Measurements from ENCODE around the gene VPS37B.

Gene VPS37B

DNA sequence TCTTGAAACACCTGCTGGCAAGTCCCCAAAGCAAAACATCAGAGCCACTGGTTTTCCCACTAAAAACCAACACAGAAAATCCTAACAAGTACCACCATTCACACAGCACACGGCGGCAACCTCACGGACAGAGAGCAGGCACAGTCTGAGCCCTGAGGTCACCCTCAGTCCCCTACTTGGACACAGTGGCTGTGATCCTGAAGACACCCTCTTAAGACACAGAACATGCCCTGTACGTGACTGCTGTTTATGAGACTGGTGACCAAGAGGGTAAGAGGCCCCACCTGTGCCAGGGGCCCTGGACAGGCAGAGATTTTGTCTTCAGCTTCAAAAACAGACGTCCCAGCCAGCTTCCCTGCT, 31.1 kb downstream of the VPS37B start:
- DNase-seq: no peak

DNA sequence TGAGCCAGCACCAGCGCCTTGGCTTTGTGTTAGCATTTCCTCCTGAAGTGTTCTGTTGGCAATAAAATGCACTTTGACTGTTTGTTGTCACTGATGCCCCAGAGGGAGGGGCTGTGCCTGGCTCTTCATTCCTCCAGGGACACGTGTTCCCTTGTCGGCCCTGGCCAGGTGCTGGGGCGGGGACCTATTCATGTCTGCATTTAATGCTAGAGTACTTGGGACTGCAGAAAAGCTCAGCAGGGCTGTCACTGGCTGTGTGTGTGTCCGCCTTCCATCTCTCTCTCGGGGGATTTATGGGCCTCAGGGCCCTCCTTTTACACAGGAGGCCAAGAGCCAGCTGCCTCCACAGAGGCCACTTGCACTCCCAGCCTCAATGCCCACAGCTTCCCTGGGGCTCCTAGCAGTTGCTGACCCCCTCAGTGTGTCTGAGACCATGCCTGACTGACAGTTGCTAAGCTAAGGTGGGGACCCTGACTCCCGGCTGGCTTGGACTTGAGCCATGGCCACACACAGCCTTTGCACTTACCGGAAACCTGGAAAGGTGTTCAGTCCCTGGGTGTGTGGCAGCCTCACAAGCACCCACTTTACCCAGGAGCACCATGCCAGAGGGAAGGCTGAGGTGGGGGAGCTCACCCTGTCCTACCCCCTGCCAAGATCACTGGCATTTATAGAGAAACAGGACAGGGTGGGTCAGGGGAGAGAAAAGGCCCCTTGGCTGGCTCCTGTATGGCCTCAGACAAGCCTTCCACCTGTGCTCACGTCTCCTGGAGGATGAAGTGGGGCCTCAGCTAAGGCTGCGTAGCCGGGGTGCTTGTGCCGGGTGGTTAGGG, 32.8 kb downstream of the VPS37B start:
- DNase-seq: no peak

DNA sequence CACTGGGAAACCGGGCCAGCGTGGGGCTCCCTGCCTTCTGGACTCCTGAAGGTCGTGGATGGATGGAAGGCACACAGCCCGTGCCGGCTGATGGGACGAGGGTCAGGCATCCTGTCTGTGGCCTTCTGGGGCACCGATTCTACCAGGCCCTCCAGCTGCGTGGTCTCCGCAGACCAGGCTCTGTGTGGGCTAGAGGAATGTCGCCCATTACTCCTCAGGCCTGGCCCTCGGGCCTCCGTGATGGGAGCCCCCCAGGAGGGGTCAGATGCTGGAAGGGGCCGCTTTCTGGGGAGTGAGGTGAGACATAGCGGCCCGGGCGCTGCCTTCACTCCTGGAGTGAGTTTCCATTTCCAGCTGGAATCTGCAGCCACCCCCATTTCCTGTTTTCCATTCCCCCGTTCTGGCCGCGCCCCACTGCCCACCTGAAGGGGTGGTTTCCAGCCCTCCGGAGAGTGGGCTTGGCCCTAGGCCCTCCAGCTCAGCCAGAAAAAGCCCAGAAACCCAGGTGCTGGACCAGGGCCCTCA, 33.8 kb downstream of the VPS37B start:
- no peak for DNase-seq

DNA sequence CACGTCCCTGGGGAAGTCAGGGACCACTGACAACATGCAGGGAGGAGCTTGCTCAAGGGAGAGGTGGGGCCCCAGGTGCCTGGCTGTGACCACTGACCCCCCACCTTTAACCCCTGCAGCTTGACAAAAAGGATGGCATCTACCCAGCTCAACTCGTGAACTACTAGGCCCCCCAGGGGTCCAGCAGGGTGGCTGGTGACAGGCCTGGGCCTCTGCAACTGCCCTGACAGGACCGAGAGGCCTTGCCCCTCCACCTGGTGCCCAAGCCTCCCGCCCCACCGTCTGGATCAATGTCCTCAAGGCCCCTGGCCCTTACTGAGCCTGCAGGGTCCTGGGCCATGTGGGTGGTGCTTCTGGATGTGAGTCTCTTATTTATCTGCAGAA, 34.3 kb downstream of the VPS37B start:
- DNase-seq: no peak

DNA sequence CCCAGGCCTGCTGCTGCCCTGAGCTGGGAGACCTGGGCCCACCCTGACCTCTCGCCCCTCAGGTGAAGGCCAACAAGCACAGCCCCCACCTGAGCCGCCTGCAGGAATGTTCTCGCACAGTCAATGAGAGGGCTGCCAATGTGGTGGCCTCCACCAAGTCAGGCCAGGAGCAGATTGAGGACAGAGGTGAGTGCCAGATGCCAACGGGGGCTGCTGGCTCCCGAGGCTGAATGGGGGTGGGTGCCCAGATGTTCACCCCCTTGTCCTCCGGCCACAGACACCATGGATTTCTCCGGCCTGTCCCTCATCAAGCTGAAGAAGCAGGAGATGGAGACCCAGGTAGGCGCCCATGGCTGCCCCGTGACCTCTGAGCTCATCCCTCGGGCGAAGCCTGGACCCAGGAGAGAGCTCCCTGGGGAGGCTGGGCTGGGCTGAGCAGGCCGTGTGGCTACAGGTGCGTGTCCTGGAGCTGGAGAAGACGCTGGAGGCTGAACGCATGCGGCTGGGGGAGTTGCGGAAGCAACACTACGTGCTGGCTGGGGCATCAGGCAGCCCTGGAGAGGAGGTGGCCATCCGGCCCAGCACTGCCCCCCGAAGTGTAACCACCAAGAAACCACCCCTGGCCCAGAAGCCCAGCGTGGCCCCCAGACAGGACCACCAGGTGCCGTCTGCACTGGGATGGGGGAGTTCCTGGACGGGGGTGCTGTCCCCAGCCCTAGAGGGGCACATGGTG, 34.9 kb downstream of the VPS37B start:
- no peak for DNase-seq

DNA sequence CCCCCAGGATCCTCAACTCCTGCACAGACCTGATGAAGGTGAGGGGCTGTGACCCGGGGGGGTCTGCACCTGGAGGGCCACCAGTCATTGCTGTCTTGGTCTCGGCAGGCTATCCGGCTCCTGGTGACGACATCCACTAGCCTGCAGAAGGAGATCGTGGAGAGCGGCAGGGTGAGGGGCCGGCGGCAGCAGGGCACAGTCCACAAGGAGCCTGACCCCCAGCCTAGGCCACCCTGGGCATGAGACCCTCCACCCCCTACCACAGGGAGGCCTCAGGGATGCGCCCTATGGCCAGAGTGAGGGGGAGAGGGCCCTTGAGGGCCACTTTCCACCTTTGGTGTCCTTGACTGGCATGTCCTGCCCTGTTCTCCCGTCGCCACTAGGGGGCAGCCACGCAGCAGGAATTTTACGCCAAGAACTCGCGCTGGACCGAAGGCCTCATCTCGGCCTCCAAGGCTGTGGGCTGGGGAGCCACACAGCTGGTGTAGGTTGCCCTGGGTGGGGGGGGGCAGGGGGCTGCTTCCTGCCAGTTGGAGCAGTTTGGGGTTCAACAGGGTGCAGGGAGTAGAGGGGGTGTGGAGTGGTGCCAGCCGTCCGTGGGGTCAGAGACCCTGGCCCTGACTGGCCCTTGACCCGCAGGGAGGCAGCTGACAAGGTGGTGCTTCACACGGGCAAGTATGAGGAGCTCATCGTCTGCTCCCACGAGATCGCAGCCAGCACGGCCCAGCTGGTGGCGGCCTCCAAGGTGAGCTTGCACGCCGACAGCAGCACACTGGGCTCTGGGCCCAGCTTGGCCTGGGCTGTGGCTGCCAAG, 35.7 kb downstream of the VPS37B start:
- DNase-seq: no peak

DNA sequence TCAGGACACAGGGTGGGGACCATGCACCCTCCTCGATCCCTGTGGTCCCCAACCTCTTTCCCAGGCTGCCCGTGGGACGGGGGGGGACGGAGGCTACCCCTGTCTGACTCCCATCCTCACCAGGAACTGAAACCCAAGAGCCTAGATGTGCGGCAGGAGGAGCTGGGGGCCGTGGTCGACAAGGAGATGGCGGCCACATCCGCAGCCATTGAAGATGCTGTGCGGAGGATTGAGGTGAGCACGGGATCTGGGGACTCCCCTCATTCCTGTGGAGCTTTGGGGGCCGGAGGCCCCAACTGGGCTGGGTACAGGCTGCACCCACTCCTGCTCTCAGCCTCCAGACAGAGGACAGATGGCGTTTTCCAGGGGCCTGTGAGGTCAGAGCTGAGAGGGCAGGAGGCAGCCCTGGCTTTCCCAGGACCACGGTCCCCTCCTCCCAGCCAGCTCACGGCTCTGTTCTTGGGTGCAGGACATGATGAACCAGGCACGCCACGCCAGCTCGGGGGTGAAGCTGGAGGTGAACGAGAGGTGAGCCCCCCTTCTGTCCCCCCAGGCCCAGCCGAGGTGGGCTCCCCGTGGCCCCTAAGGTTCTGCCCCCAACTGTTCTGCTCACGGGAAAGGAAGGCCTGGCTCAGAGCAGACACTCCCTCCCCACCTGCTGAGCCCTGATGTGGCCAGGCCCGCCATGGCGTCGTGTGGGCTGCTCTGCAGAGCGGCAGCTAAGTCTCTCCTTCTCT, 36.5 kb downstream of the VPS37B start:
- DNase-seq: no peak

DNA sequence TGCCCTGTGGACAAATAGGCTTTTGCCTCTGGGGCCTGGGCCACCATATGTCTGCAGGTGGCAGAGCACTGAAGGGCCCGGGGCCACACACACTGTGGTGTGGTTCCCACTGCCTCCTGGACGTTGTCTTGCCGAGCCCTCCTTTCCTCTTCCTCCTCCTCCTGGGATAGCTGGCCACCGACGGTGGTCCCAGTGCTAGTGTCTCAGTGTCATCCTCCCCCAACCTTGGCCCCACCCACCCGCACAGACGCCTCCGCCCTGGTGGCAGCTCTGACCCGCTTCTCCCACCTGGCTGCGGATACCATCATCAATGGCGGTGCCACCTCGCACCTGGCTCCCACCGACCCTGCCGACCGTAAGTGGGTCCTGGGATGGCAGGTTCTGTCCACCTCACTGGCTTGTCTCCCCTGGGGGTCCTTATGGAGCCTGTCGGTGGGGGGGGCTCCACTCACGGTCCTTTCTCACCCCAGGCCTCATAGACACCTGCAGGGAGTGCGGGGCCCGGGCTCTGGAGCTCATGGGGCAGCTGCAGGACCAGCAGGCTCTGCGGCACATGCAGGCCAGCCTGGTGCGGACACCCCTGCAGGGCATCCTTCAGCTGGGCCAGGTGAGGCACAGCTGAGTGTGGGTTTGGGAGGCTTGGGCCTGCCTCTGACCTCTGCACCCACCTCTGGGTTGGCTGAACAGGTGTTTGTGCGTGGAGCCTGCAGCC, 37.2 kb downstream of the VPS37B start:
- DNase-seq: no peak

DNA sequence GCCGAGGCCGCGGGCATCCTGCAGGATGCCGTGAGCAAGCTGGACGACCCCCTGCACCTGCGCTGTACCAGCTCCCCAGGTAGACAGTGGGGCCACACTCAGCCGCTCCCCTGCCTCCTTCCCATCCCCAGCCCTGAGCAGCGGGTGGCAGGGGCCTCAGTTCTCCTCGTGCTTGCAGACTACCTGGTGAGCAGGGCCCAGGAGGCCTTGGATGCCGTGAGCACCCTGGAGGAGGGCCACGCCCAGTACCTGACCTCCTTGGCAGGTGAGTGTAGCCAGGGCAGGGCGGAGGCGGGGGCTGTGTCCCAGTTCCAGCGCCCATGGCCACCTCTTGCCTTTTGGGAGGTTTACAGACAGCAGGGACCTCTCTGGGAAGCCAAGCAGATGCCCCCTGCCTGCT, 37.8 kb downstream of the VPS37B start:
- DNase-seq: no peak

DNA sequence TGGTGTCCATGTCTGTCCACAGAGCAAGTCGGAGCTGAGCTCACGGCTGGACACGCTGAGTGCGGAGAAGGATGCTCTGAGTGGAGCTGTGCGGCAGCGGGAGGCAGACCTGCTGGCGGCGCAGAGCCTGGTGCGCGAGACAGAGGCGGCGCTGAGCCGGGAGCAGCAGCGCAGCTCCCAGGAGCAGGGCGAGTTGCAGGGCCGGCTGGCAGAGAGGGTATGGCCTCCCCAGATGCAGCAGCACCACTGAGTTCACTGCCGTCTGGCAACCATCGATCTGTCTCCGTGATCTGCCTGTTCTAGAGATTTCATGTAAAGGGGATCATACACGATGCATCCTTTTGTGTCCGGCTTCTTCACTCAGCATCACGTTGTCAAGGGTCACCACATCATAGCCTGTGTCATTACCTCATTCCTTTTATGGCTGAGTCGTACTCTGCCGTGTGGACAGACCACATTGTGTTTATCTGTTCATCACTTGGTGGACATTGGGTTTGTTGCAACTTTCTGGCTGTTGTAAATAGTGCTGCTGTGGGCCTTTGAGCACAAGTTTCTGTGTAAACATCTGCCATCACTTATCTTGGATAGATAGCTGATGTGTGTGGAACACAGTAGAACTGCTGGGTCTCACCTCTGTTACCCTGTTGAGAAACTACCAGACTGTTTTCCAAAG, 38.8 kb downstream of the VPS37B start:
- no peak for DNase-seq

DNA sequence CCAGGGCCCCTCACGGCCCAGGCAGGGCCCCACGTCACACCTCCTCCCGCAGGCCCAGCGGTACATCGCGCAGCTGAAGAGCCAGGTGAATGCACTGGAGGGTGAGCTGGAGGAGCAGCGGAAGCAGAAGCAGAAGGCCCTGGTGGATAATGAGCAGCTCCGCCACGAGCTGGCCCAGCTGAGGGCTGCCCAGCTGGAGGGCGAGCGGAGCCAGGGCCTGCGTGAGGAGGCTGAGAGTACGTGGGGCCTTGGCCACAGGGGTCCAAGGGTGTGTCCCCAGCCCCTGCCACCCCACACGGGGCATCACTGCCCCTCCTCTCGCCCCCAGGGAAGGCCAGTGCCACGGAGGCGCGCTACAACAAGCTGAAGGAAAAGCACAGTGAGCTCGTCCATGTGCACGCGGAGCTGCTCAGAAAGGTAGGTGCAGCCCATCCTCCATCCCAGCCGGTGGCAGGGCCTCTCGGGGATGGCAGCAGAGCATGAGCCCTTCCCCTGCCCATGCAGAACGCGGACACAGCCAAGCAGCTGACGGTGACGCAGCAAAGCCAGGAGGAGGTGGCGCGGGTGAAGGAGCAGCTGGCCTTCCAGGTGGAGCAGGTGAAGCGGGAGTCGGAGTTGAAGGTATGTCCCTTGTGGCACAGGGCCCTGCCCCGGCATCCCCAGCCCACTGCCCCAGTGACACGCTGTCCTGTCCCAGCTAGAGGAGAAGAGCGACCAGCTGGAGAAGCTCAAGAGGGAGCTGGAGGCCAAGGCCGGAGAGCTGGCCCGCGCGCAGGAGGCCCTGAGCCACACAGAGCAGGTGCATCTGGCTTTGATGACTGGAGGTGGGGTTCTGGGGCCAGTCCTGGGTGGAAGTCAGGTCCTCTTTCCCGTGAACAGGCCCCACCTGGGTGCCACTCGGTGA, 39.7 kb downstream of the VPS37B start:
- DNase-seq: no peak

DNA sequence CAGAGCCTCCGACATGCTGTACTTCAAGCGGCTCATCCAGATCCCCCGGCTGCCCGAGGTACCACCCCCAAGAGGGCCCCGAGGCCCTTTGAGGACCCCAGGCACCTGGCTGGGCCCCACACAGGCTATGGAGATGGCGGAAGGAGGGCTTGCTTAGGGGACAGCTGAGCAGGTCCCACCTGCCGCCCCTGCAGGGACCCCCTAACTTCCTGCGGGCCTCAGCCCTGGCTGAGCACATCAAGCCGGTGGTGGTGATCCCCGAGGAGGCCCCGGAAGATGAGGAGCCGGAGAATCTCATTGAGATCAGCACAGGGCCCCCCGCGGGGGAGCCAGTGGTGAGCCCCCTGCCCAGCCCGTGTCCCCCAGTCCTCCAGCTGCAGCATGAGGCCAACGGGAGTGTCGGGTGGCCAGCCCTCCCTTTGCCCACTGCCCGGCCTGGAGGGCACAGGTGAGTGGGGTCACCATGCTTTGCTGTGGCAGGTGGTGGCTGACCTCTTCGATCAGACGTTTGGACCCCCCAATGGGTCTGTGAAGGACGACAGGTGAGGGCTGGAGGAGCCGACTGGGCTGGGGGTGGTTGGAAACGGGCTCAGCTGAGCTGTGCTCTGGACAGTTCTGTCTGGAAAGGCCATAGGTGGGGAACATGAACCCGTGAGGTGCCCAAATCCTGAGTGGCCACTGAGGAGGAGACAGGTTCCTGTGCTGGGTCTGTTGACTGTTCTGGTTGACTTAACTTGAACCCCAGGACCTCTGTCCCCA, 40.7 kb downstream of the VPS37B start:
- no peak for DNase-seq

DNA sequence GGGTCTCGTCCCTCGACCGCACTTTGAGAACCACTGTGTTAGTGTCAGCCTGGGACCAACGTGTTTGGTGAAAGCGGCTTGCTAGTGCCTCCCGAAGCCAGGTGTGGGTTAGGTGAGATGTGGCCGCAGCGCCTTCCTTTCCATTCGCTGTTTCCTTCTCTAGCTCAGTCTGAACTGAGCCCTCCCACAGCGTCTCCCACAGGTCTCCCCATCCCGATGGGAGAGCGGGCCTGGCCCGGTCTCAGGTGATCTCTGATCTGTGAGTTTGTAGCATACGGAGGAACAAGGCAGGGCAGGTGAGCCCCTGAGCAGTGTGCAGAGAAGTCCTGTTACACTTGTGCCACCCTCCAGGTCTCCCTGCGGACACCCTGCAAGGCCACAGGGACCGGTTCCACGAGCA, 41.4 kb downstream of the VPS37B start:
- DNase-seq: no peak

DNA sequence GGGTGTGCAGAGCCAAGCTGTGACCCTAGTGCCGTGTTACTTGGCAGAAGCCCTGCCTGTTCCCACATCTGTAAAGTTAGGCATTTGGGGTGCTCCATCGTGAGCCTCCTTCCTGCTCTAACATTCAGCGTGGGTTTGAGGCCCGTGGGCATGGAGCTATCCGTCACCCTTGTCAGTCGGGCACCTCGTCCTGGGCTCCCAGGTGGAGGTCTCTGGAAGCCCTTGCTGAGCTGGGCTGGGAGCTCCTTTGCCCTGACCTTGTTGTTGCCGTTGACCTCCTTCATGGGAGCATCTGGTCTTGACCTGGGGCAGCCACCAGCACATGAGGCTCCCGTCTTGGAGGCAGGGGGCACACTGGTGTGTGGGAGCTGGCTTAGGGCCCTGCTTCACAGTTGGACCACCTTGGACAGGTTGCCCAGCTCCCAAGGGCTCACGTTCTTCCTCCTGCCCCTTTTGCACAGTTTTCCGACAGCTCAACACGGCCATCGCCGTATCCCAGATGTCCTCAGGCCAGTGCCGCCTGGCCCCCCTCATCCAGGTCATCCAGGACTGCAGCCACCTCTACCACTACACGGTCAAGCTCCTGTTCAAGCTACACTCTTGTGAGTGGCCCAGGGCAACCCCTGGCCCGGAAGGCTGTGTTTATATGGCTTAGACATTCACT, 42.2 kb downstream of the VPS37B start:
- no peak for DNase-seq

DNA sequence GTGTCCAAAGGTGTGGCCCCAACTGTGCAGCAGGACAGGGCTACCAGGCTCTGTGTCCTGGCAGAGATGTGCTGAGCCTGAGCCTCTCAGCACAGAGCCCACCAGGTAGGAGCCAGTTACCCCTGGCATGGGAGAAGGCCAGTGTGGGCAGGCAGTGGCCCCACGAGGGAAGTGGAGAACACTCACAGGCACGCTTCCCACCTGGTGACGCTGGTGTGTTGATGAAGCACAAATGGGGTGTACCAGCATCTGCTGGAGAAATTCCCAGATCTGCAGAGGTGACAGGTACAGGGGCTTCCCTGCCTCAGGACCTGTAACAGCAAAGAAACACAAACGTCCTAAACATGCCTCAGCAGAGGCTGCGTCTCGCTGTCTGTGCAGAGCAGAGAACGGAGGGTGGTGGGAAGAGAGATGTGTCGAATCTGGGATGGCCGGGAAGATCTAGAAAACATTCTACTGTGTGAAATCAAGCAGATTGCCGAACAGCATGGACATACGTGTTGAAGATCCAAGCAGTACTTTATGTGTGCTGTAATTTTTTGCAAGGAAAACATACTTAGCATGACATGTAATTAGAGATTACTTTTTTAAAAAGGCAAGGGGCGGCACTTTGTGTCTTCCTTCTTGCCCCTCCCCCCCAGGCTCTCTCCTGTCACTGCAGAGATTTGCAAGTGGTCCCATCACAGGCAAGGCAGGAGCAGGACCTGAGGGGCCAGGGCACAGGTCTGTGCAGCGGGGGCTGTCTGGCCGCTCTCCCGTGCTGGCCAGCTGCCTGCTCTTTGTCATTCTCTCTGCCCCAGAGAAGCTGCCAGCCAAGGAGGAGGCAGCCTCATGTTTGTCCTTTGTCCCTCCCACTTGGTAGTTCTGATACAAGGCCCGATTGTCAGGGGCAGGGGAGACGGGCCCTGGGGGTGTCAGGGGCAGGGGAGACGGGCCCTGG, 43.3 kb downstream of the VPS37B start:
- no peak for DNase-seq

DNA sequence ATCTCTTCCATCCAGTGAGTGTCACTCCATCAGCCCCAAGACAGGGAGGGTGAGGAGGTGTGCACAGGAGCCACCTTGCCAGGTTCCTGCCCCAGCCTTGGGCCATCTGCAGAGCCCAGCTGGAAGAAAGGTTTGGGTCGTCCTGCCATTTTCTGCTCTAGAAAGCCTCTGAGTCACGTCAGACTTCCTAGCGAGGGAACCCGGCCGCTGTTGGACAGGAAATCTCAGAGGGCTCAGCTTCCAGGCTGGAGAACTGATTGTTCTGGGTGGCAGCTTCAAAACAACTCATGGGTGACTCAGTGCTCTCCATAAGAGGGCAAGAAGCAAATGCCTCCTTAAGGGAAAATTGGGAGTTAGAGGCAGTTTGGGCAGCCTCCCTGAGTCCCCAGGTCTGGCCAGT, 44.1 kb downstream of the VPS37B start:
- DNase-seq: no peak

DNA sequence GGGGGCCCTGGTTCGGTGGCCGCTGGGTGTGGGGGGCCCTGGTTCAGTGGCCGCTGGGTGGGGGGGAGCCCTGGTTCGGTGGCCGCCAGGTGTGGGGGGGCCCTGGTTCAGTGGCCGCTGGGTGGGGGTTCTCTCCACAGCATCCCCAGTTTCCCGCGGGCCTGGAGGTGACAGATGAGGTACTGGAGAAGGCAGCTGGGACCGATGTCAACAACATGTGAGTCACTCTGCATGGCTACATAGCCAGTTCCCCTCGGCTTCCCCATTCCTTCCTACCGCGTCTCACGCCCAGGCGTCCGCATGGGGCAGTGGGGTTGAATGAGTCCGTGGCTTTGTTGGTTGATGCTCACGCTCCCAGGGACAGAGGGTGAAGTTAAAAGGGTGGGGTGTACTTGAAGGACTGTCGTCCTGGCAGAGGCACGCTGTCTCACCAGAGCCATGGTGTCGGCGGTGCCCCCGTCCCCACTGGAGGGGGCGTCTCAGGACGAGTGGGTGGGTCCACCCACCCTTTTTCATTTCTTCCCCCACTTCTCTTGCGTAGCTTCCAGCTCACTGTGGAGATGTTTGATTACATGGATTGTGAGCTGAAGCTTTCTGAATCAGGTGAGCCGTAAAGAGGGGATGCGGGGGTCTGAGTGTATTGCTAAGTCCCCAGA, 45.1 kb downstream of the VPS37B start:
- no peak for DNase-seq
